Lung microvascular endothelial cell (primary cell): ENCODE measurements around the gene CEP95. TPM values are rescaled to one million over a fixed set of nuclear protein-coding genes. Genes with fewer than 3 reads are reported as not detected.

Source experiments
- DNase-seq, 2 donors: peaks; one replicate each; pipeline versions ENCODE4 v3.0.0 to v3.0.0-alpha.2; 2010; ENCODE audit warnings: low read depth in 2 of 2
- total RNA-seq: library from RNA; depleted of rRNA; stranded (reverse); fragments of >200 nt; gene quantifications from 2 replicates; pipeline ENCODE4 v1.2.1, GENCODE V29; 2014

CEP95 gene
- total RNA-seq, 1 donor from 2014 or later = 16.1 TPM

GRCh38 chr17:64496348-64496785 is 10.4 kb upstream of the CEP95 start:
- peak in 1 of 2 donors; percentile 20 for DNase-seq

DNA sequence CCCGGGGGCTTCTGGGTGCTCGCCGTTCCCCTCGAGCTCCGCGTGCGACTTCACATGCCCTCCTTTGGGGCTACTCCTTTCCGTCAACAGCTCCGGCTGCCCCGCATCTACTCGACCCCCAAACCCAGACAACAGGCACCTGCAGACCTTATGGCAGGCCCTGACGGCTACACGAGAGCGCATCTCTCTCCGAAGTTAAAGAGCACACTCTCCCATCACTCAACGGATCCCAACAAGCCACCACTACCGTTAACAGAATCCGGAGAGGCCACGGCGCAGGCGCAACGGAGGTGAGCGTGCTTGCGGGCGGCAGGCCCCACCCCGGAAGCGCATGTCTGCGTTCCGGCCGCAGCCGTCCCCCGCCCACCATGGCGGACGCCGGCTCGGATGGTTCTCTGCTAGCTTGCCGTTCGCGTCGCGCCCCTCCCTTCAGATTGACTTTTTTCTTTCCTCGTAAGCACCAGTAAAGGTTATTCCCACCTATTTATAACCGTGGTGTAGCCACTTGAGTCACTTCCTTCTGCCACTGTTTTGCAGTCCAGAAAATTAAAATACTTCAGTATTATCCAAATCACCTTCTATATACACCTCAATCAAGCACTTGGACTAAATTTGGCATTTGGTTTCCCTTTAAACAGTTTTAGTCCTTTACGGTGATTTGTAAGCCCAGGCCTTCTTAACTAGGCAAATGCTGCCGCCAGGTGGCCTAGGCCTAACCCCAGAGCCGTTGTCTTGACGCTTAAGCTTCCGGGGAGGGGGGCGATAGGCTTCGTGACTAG is 9.8 kb upstream of the CEP95 start, which contains the start of gene POLG2:
Gene POLG2 (minus strand): TSS at position 269 of the 779 bp plus-strand sequence. CDS start 86 bp downstream, at position 183.
- DNase-seq = peak; percentile 94 to 96

DNA sequence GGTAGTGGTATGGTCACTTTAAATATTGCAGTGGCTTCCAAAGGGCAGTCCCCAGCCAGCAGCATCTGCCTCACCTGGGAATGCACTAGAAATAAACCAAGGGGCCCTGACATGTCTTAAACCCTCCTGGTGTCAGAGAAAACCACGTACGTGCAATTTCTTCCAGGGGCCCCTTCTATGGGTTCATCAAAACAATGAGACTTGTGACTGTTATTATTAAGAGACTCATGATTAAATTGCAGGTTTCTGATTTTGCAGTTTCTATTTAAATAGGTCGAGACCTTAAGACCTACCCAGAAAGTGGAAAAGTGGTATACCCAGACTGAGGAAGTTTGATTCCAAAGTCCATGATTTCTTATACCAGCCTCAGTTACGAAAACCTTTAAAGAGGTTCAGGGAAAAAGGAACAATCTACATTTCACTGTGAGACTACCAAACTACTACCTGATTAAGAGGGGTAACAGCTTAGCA is 9.2 kb upstream of the CEP95 start:
- no peak for DNase-seq

GRCh38 chr17:64498308-64499203 is 8.2 kb upstream of the CEP95 start:
- no peak for DNase-seq

GRCh38 chr17:64499805-64500486 is 6.8 kb upstream of the CEP95 start:
- DNase-seq = peak in 1 of 2 donors; percentile 35

GRCh38 chr17:64500487-64500859 is 6.3 kb upstream of the CEP95 start:
- no peak for DNase-seq

- no peak for DNase-seq
Observed at GRCh38 chr17:64500862-64501765, 5.7 kb upstream of the CEP95 start.

- no peak for DNase-seq
Observed at GRCh38 chr17:64502021-64502420, 4.8 kb upstream of the CEP95 start.

- no peak for DNase-seq
Observed at GRCh38 chr17:64502809-64503208, 4.0 kb upstream of the CEP95 start.

- no peak for DNase-seq
Observed at GRCh38 chr17:64503341-64503740, 3.4 kb upstream of the CEP95 start.

- peak in 1 of 2 donors; percentile 28 for DNase-seq
Observed at GRCh38 chr17:64503821-64504768, 2.7 kb upstream of the CEP95 start.

GRCh38 chr17:64504769-64505339 is 1.9 kb upstream of the CEP95 start:
- peak; percentile 75 to 82 for DNase-seq

DNA sequence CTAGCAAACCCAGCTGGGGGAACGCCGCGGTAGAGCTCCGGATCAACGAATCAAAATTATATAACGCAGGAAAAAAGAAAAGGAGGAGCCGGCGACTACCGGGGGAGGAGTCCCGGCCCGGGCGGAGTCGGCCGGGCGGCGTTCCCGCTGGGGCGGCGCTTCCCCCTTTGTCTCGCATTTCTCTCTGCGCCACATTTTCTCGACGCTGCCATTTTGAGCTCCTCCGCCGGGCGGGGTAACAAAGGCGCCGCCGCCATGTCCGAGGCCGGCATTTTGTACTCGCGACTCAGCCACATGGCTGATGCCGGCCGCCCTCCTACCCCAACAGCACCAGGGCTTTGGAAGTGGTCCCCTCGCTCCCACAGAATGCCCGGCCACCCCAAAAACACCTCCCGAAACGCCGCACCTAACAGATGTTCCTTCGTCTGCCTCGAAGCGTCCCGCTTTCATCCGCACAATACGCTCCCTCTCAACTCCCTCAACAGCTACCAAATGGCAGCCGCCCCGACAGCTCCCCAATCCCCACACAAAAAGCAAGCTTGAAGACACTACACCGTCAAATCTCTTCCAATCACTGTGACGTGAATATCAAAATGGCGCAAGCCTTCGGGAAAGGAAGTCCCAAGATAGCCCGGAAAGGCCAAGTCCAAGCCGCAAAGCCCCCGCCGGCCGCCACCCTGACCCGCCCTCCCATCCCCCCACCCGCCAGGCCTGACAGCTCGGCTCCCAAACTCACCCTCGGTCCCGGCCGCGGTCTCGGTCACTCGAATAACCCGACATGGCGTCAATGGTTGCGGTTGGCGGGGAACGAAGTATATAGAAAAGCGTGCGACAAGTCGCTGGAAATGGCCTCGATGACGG is 1.2 kb upstream of the CEP95 start:
- peak; percentile 88 to 93 for DNase-seq

DNA sequence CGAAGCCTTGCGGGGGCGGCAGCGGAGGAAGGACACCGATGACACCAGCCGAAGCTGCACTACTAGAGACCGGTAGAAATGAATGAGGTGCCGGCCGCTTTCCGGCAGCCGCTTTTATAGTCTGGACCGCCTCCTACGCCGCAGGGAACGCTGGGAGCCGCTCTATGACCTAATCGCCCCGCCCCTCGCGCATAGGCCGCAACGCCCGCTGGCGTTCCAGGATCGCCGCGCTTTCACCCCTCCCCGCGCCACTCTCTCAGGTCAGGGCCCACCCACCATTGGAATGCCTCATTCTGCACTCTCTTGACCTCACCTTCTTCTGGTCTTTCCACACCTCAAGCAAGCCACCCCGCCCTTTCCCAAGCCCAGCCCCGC is 589 bp upstream of the CEP95 start, which contains the start of gene DDX5:
Gene DDX5 (minus strand): TSS at position 89 of the 375 bp plus-strand sequence. CDS start 170 bp downstream, outside the sequence.
- peak; percentile 98 to 99 for DNase-seq

DNA sequence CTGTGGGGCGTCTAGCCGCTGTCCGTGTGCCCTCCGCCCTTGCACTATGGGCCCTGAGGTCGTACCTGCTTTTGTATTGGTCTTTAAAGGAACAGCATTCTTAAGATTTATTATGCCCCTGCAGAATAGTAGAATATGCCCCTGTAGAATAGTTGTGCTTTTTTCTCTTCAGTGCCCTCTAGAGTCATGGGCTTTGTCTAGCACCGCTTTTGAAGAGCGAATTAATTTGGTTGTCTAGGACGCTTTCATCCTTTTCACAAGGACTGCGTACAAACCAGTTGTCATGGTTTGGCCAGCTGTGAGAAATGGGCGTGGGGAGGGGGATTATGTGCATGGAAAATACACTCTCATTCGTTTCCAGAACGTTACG is 621 bp downstream of the CEP95 start:
- peak; percentile 77 to 92 for DNase-seq

DNA sequence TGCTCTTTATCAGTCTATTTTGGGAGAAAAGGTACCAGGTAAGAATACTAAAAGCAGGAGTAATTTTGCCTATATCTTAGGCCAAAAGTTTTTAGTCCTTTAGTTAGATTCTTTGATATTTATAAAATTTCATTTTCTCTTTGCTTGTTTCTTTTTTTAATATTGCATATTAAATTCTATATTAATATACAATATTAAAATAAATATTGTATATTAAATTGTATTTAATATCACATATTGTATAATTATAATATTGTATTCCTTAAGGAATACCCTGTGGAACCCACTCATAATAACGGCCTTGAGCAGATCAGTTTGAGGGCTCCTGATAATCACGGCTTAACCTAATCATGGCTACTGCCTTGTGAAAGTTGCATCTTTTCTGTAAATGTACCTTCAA is 1.9 kb downstream of the CEP95 start:
- no peak for DNase-seq

DNA sequence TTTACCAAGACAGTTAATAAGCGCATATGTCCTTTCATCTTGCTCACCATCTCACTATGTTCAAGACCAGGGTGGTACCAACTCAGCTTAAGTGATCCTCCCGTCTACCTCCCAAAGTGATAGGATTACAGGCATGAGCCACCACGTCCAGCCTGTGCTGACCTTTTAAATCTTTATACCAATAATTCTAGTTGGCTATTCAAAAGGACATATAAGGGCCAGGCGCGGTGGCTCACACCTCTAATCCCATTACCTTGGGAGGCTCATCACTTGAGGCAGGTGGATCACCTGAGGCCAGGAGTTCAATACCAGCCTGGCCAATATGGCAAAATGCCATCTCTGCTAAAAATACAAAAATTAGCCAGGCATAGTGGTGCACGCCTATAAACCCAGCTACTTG is 2.4 kb downstream of the CEP95 start:
- no peak for DNase-seq

GRCh38 chr17:64515419-64515818 is 8.6 kb downstream of the CEP95 start:
- no peak for DNase-seq
